ENCODE measurements around the gene SYF2. TPM values are rescaled to one million over a fixed set of nuclear protein-coding genes. Genes with fewer than 3 reads are reported as not detected.
A peak's percentile ranks its signal among the peaks of the same experiment; 100 is the strongest.
"Not testable (repeated sequence)": the region's sequence is repeated elsewhere in the genome, so short reads cannot be mapped to it uniquely, and the experiment has no call there.

Gene SYF2
- polyA plus RNA-seq, 1 of the 3 experiments (the other 2 are of a cell fraction) = 31.1 TPM

DNA sequence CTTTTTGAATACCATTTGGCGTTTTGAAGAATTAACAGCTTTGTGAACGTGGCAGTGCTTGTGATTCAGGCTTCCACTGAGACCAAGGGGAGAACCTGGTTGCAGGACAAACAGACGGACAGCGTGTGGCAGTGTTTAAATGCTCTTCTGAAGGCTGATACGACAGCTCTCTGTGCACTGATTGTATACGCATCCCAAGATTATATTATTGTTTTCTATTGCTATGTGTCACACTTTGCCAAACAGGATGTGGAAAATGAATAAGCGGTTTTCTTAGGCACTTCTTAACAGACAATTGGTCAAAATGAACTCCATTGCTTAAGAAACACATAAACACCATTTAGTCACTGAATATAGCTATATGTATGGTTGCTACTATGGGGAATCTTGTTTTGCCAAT, 27.5 kb upstream of the SYF2 start:
- H3K4me2 ChIP-seq; H3K4me1 ChIP-seq (ENCODE audit: control insufficient read depth in 1 of 2, insufficient read depth in 2 of 2, low read depth in 1 of 2, low read length in 1 of 2); H3F3A ChIP-seq (replicated peaks; ENCODE audit: insufficient read depth); H2AFZ ChIP-seq (ENCODE audit: low read depth); H3K4me3 ChIP-seq (ENCODE audit: low read depth in 2 of 2, low read length in 1 of 2); H3K9me3 ChIP-seq; DNase-seq; H3K9me2 ChIP-seq; H3K27me3 ChIP-seq (ENCODE audit: insufficient read depth); CTCF ChIA-PET; POLR2A ChIA-PET; H4K20me1 ChIP-seq (ENCODE audit: insufficient read depth); H3K9ac ChIP-seq; H3K36me3 ChIP-seq (replicated peaks in 1 of 2; ENCODE audit: control insufficient read depth in 1 of 2, insufficient read depth in 2 of 2, low read length in 1 of 2): not testable (repeated sequence)
- WGBS (ENCODE audit: low lambda C conversion rate) = 85% methylated on average over 7 of the region's 7 CpGs
- peaks cover 64% of the 10 kb centered on the region for H3K79me2 ChIP-seq (ENCODE audit: insufficient read depth)
- H3K27ac ChIP-seq (ENCODE audit: low read depth in 2 of 2, low read length in 1 of 2) = peak overlapping the region in 1 of 2 experiments; percentile 9; a peak in 1 of 4 replicates
- TF ChIP-seq, protein P1, sequence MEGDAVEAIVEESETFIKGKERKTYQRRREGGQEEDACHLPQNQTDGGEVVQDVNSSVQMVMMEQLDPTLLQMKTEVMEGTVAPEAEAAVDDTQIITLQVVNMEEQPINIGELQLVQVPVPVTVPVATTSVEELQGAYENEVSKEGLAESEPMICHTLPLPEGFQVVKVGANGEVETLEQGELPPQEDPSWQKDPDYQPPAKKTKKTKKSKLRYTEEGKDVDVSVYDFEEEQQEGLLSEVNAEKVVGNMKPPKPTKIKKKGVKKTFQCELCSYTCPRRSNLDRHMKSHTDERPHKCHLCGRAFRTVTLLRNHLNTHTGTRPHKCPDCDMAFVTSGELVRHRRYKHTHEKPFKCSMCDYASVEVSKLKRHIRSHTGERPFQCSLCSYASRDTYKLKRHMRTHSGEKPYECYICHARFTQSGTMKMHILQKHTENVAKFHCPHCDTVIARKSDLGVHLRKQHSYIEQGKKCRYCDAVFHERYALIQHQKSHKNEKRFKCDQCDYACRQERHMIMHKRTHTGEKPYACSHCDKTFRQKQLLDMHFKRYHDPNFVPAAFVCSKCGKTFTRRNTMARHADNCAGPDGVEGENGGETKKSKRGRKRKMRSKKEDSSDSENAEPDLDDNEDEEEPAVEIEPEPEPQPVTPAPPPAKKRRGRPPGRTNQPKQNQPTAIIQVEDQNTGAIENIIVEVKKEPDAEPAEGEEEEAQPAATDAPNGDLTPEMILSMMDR (IDR thresholded peaks at IDR 0.05) = peak; percentile 41

DNA sequence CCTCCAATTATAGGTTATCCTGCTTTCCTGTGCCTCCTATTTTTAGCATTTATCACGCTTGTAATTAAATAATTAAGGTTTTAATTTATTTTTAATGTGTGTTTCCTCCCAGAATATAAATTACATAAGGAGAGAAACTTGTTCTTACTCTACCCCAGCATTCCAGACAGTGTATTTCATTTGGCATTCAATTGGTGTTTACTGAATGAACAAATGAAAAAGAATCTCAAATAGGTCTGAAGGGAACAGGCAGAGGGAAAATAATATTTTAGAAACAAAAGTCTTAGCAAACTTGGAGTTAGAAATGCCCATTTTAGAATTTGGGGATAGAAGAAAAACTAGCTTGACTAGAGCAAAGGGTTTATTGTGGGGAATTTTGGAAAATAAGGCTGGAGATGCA, 24.9 kb upstream of the SYF2 start:
- Histone ChIP-seq H3K27ac (ENCODE audit: low read depth in 2 of 2, low read length in 1 of 2) (no peak overlapping the region), H4K20me1 (ENCODE audit: insufficient read depth) (no peaks in the 10 kb centered on the region; the same call in 1 of the 2 replicates), H3K4me1 (ENCODE audit: control insufficient read depth in 1 of 2, insufficient read depth in 2 of 2, low read depth in 1 of 2, low read length in 1 of 2) (peaks cover 0 to 8% of the 10 kb centered on the region in 2 experiments; a peak in 1 of 4 replicates), H3K9me2 (no peaks in the 10 kb centered on the region), H3K4me3 (ENCODE audit: low read depth in 2 of 2, low read length in 1 of 2) (no peak overlapping the region), H3K9ac (no peak overlapping the region), H3F3A (replicated peaks; ENCODE audit: insufficient read depth) (peaks cover 7% of the 10 kb centered on the region), H3K79me2 (ENCODE audit: insufficient read depth) (peaks cover 61% of the 10 kb centered on the region), H3K36me3 (replicated peaks in 1 of 2; ENCODE audit: control insufficient read depth in 1 of 2, insufficient read depth in 2 of 2, low read length in 1 of 2) (no peaks in the 10 kb centered on the region), H3K4me2 (no peak overlapping the region), H3K27me3 (ENCODE audit: insufficient read depth) (no peaks in the 10 kb centered on the region), H2AFZ (ENCODE audit: low read depth) (no peak overlapping the region), H3K9me3 (no peaks in the 10 kb centered on the region)
- TF ChIP-seq, protein P2, sequence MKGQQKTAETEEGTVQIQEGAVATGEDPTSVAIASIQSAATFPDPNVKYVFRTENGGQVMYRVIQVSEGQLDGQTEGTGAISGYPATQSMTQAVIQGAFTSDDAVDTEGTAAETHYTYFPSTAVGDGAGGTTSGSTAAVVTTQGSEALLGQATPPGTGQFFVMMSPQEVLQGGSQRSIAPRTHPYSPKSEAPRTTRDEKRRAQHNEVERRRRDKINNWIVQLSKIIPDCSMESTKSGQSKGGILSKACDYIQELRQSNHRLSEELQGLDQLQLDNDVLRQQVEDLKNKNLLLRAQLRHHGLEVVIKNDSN (IDR thresholded peaks at IDR 0.05; ENCODE audit: borderline replicate concordance, low read depth) = no peak
- no peak for TF ChIP-seq RAD21 (IDR thresholded peaks at IDR 0.05; ENCODE audit: low read length)
- TF ChIP-seq, protein P3, sequence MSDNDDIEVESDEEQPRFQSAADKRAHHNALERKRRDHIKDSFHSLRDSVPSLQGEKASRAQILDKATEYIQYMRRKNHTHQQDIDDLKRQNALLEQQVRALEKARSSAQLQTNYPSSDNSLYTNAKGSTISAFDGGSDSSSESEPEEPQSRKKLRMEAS (IDR thresholded peaks at IDR 0.05; ENCODE audit: low read depth) = no peak
- TF ChIP-seq TAF1 (IDR thresholded peaks at IDR 0.05; ENCODE audit: borderline replicate concordance, low read depth, low read length) = no peak
- no peak for TF ChIP-seq FOXM1 (IDR thresholded peaks at IDR 0.05; ENCODE audit: low read depth)
- no peak for TF ChIP-seq RCOR1 (IDR thresholded peaks at IDR 0.05; ENCODE audit: low read length)
- no peak for TF ChIP-seq NFIC (IDR thresholded peaks at IDR 0.05; ENCODE audit: borderline replicate concordance)
- TF ChIP-seq, protein P4, sequence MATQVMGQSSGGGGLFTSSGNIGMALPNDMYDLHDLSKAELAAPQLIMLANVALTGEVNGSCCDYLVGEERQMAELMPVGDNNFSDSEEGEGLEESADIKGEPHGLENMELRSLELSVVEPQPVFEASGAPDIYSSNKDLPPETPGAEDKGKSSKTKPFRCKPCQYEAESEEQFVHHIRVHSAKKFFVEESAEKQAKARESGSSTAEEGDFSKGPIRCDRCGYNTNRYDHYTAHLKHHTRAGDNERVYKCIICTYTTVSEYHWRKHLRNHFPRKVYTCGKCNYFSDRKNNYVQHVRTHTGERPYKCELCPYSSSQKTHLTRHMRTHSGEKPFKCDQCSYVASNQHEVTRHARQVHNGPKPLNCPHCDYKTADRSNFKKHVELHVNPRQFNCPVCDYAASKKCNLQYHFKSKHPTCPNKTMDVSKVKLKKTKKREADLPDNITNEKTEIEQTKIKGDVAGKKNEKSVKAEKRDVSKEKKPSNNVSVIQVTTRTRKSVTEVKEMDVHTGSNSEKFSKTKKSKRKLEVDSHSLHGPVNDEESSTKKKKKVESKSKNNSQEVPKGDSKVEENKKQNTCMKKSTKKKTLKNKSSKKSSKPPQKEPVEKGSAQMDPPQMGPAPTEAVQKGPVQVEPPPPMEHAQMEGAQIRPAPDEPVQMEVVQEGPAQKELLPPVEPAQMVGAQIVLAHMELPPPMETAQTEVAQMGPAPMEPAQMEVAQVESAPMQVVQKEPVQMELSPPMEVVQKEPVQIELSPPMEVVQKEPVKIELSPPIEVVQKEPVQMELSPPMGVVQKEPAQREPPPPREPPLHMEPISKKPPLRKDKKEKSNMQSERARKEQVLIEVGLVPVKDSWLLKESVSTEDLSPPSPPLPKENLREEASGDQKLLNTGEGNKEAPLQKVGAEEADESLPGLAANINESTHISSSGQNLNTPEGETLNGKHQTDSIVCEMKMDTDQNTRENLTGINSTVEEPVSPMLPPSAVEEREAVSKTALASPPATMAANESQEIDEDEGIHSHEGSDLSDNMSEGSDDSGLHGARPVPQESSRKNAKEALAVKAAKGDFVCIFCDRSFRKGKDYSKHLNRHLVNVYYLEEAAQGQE (IDR thresholded peaks at IDR 0.05; ENCODE audit: low read depth, low read length) = no peak
- TF ChIP-seq, protein P5, sequence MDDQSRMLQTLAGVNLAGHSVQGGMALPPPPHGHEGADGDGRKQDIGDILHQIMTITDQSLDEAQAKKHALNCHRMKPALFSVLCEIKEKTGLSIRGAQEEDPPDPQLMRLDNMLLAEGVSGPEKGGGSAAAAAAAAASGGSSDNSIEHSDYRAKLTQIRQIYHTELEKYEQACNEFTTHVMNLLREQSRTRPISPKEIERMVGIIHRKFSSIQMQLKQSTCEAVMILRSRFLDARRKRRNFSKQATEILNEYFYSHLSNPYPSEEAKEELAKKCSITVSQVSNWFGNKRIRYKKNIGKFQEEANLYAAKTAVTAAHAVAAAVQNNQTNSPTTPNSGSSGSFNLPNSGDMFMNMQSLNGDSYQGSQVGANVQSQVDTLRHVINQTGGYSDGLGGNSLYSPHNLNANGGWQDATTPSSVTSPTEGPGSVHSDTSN (IDR thresholded peaks at IDR 0.05) = no peak
- TF ChIP-seq JUND (IDR thresholded peaks at IDR 0.05) = no peak
- 78% methylated on average over 1 of the region's 1 CpG for WGBS (ENCODE audit: low lambda C conversion rate)
- CTCF ChIA-PET = interaction anchor here (0.6 to 2.1 kb wide), 5 partner anchors 9 to 232 kb away, joined by 3 to 4 read pairs (median 3); partner anchors contain the start of gene RSRP1
- POLR2A ChIA-PET = interaction anchor here (1.8 kb wide), 1 partner anchor 10 kb away, joined by 4 read pairs; the partner anchor contains the start of gene RSRP1
- DNase-seq = no peak
